GM21619 (cell line): ENCODE measurements around the gene KY.

ENCODE experiments used
- ATAC-seq: cut with Tn5 transposase; IDR thresholded peaks from one replicate; pipeline ENCODE4 v1.9.1; 2021; ENCODE audit not compliant: unreplicated experiment

The KY gene

DNA sequence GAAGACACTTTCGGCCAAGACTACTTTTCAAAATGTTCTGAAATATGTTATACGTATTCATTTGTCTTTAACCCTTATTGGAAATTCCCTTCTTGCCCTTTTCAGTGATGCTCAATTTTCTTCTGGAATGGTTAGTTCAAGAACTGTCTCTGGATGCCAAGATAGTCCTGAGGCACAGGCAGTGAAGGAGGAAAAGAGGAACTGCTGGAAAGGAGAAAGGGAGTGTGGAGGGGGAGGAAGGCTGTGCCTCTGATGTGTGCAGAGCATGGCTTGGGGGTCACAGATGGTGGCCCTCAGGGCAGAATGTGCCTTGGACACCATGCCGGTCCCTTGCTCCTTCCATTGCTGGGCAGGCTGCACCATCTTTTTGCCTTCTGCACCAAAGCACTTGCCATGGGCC lies 91.2 kb downstream of the KY start:
- no peak for ATAC-seq
